Stimulated activated CD4-positive, alpha-beta T cell treated with anti-CD3 and anti-CD28 coated beads, Interleukin-1b, Interleukin-23, amount 100 ng/mL, for 48 hours (primary cell): ENCODE data around the gene FAM210A.

ENCODE experiments used
- DNase-seq: peaks from one replicate; pipeline ENCODE4 v3.0.0-alpha.2; 2020

The FAM210A gene

GRCh38 chr18:13643261-13643751 lies 83.1 kb downstream of the FAM210A start:
- no peak for DNase-seq

- DNase-seq, result no peak
These were observed 83.9 kb downstream of the FAM210A start for GRCh38 chr18:13642440-13642827.

- DNase-seq, result no peak
These were observed 84.6 kb downstream of the FAM210A start for GRCh38 chr18:13641551-13642439.

DNA sequence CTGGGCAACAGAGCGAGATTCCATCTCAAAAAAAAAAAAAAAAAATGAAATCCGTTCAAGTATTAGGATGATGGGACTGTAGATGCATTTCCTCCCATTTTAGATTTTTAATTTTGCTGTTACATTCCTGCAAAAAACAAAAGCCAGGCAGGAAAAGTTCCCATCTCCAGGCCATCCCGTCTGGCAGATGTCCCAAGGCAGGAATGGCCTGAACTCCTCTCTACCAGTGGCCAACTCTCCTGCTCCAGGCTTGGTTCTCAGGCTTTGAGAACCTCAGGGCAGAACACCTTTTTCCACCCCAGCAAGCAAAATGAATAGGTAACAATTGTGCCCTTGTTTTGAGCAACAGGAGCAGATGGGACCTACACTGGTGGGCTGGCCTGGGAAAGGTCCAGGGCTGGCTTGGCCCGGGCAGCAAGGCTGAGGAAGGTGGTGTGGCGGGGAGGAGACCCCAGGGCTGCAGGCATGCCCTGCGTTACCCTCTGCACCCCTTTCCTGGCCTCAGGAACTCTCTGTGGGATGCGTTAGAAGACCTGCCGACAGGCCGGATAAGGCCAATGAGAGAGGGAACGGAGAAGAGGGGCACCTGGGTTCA lies 86.0 kb downstream of the FAM210A start:
- no peak for DNase-seq

- no peak for DNase-seq
These were observed 87.4 kb downstream of the FAM210A start for GRCh38 chr18:13638719-13639595.

DNA sequence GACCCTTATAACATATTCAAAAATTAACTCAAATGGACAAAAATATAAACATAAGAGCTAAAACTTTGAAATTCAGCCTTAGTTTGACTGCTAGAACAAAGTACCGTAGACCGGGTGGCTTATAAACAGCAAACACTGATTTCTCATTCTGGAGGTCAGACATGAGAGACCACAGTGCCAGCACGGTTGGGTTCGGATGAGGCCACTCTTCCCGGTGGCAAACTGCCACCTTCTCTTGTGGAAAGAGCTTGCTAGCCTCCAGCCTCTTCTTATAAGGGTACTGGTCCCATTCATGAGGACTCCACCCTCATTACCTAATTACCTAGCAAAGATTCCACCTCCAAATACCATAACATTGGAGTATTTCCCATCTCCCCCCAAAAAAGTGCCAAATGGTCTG lies 91.3 kb downstream of the FAM210A start:
- DNase-seq, result no peak

DNA sequence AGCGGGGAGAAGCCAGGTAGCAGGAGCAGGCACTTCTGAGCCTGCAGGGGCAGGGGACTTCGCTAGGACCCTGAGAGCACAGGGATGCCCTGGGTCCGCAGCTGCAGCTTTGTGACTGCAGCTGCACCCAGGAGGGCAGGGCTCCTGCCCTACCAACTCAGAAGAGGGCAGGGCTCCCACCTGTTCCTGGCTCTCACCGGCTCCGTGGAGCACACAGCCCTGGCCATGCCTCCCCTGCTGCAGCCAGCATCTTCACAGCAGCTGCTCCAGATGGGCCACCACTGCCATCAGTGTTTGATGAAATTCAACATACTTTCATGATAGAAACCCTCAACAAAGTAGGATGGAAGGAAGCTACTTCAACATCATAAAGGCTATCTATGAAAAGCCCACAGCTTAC lies 92.7 kb downstream of the FAM210A start:
- DNase-seq, result no peak

- no peak for DNase-seq
These were observed 95.6 kb downstream of the FAM210A start for GRCh38 chr18:13630716-13631268.

DNA sequence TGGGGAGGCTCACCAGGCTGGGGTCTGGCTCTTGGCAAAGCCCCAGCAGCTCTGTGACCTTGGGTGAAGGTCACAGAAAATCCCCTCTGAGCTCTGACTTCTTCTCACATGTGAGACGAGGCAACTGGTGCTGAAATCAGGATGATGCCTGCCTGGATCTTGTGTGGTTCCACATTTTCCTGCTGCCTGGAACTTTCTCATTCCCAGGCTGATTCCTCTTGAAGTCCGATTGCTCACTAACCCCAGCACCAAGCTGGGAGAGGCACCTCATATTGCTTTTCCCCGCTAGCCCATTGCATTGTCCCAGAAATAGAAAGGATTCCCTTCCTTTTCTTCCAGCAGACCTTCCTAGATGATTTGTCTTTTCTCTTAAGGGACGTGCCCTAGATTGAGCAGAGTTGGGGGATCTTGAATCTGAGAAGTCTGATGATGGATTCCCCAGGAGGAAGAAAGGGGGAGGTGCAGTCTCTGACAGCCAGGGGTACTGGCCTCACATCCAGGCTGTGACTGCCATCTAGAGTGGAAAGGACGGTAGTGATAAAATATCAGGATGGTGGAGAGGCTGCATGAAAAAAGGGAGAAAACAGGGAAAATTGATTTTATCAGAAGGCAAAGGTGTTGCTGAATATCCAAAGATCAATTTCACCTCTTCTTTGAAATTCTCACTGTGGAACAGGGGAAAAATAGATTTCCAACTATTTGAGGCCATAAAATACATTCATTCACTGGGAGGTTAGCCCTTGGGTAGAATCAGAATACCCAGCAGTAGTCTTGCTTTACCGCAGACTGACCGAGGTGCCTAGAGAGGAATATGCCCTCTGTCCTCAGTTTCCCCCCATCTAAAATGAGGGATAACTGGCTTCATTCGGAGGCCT lies 96.3 kb downstream of the FAM210A start:
- DNase-seq, result peak; percentile 60

GRCh38 chr18:13628211-13628610 lies 98.1 kb downstream of the FAM210A start:
- no peak for DNase-seq

DNA sequence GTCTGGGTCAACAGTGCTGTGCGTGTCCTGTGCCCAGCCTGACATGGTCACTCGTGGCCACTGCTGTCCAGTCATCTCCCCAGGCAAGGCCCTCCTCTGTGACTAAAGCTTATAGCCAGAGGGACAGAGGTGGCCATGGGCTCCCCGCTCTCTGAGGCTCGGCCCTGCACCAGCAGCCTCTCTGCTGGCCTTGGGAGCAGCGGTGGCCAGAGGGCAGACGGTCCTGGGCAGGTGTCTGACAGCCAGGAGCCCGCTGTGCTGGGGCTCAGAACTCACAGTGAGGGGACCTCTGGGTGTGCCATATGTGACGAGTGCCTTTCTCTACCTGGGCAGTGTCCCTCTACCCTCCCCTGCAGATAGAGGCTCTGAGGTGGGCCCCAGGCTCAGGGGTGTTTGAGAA lies 98.7 kb downstream of the FAM210A start:
- no peak for DNase-seq

- no peak for DNase-seq
These were observed 99.8 kb downstream of the FAM210A start for GRCh38 chr18:13626544-13626908.

- DNase-seq, result no peak
These were observed 100.4 kb downstream of the FAM210A start for GRCh38 chr18:13625843-13626543.

DNA sequence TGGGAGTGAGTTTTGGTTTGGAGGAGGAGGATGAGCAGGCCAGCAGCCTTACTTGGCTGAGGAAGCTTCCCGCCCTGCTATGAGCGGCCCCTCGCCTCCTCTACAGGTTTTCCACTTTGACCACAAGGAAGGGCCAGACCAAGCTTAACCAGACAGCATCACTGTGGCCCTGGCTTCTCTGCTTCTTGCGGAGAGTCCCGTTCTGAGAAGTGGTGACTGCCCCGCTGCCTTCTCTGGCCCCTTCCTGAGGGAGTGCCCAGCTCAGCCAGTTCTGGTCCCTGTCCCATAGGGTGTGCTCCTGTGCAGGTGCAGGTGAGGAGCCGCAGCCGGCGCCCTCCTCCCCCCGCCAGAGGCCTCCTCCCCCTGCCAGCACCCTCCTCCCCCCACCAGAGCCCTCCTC lies 101.0 kb downstream of the FAM210A start:
- no peak for DNase-seq

GRCh38 chr18:13624563-13625237 lies 101.7 kb downstream of the FAM210A start:
- DNase-seq, result no peak

DNA sequence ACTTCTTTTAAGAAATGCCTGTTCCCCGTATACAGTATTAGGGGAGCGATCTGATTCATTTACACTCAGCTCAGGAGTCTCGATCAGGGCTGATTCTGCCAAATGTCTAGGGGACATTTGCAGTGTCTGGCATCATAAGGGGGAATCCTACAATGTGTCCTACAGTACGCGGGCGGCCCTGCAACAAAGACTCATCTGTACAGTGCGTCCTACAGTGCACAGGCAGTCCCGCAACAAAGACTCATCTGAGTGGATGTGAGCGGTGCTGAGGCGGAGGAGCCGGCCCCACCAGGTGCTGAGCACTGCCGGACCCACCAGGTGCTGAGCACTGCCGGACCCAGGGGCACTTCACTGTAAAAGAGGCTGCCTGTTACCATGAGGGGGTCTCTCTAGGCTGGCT lies 102.5 kb downstream of the FAM210A start:
- no peak for DNase-seq

GRCh38 chr18:13623348-13623747 lies 103.0 kb downstream of the FAM210A start:
- DNase-seq, result no peak

DNA sequence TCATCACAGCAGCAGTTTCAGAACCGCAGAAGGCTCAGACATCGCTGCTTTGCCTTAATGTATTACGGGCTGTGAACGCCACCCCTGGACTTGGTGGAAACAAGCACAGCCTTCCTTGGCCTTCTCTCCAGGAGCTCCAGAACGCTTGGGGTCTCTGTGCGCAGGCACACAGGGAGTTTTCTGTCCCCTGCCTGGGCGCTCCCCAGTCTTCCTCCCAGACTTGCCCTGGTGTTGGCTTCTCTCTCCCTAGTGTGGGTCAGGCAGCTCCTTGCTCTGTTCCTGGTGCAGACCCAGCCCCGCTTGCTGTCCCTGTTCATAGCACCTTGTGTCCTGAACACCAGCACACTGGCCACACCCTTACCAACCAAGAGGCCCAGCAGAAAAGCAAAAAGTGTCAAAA lies 103.6 kb downstream of the FAM210A start:
- no peak for DNase-seq

- DNase-seq, result no peak
These were observed 104.3 kb downstream of the FAM210A start for GRCh38 chr18:13621886-13622619.

- DNase-seq, result no peak
These were observed 104.9 kb downstream of the FAM210A start for GRCh38 chr18:13621446-13621849.
